HG03432 (cell line): Measurements from ENCODE around the gene SVOP.
"Not testable (repeated sequence)": the region's sequence is repeated elsewhere in the genome, so short reads cannot be mapped to it uniquely, and the experiment has no call there.

ENCODE experiments used
- ATAC-seq: cut with Tn5 transposase; IDR thresholded peaks from one replicate; pipeline ENCODE4 v1.9.1; 2021; ENCODE audit warnings: mild to moderate bottlenecking, moderate library complexity; ENCODE audit not compliant: unreplicated experiment

The SVOP gene, protein sequence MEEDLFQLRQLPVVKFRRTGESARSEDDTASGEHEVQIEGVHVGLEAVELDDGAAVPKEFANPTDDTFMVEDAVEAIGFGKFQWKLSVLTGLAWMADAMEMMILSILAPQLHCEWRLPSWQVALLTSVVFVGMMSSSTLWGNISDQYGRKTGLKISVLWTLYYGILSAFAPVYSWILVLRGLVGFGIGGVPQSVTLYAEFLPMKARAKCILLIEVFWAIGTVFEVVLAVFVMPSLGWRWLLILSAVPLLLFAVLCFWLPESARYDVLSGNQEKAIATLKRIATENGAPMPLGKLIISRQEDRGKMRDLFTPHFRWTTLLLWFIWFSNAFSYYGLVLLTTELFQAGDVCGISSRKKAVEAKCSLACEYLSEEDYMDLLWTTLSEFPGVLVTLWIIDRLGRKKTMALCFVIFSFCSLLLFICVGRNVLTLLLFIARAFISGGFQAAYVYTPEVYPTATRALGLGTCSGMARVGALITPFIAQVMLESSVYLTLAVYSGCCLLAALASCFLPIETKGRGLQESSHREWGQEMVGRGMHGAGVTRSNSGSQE

GRCh38 chr12:109020796-109021380 is at the start of gene SVOP:
Gene SVOP, minus strand, starts transcription at chr12:109021068. Its CDS starts 200 bp downstream, at chr12:109020868.
- ATAC-seq, result no peak

DNA sequence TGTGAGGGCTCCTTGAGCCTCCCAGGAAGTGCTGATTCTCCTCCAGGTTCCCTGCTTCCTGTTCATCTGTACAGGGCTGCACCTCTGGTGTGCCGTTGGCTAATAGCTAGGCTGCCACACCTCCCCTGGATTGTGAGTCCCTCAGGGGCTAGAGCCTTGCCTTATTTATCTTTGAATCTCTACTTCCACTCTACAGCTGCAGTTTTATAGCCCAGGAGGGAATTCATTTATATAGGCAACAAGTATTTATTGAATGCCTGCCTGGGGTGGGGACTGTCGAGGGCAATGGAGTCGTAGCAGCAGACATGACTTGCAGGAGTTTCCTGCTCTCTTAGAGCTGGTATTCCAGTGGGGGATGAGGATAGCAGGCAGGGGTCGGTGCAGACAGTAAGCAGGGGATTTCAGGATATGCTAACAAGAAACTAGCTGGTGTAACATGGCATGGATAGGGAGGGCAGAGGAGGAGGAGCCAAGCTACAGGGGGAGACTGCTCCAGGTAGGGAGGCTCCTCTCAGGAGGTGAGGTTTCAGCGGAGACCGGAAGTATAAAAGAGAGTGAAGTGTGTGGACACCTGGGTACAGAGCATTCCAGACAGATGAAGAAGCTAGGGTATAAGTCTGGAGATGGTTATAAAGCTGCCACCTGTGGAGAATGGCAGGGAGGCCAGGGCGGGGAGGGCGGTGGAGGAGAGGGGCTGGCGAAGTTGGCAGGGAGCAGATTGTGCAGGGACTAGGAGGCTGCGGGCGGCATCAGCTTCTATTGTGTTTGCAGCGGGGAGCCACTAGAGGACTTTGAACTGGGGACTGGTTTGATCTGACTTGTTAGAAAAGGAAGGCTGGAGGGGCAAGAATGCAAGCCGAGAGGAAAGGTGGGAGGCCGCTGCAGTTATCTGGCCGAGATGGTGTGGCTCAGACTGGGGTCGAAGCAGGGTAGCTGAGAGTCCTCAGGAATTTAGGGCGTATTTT is 48.7 kb upstream of the SVOP start:
- ATAC-seq, result no peak

DNA sequence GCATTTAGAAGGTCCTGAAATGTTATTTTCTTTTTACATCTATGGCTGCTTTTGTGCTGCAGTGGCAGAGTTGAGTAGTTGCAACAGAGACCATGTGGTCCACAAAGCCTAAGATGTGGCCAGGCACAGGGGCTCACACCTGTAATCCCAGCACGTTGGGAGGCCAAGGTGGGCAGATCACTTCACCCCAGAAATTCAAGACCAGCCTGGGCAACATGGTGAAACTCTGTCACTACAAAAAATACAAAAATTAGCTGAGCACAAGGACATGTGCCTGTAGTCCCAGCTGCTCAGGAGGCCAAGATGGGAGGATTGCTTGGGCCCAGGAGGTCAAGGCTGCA is 45.0 kb upstream of the SVOP start:
- ATAC-seq, result no peak

- ATAC-seq, result no peak
Measured at GRCh38 chr12:109065154-109065852, 44.4 kb upstream of the SVOP start.

GRCh38 chr12:109064143-109064542 is 43.3 kb upstream of the SVOP start:
- no peak for ATAC-seq

DNA sequence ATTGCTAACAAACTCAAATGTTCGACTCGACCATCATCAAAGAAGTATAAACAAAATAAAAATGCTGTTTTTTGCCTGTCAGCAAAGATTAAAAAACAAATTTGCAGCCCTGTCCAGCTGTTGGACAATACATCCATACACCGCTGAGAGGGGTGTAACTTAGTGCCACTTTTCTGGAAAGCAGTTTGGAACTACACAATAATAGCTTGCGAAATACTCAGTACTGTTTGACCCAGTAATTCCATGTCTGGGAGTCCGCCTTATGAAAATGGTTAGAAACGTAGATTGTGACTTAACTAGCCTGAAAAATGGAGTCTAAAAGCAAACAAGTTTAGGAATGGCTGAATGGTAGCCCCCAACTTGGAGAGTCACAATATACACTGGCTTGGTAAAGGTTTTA is 37.9 kb upstream of the SVOP start:
- ATAC-seq, result no peak

GRCh38 chr12:109057376-109057775 is 36.5 kb upstream of the SVOP start:
- no peak for ATAC-seq

DNA sequence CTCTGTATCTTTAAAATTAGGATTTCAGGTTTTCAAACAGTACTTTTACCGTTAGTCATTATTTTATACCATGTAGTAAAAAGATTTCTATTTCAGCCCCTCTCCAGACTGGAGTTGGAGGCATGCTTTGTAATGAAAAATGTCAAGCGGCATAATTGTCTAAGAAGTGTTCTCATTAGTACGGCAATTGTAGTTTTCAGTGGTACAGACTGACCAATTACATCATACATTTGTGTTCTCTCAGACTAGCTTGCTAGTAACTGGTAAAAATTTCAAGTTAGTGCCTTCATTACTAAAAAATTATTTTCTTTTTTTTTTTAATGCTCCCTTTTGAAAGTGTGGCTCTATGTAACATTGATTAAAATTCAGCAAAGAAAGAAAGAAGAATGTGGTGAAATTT is 36.0 kb upstream of the SVOP start:
- ATAC-seq, result no peak

DNA sequence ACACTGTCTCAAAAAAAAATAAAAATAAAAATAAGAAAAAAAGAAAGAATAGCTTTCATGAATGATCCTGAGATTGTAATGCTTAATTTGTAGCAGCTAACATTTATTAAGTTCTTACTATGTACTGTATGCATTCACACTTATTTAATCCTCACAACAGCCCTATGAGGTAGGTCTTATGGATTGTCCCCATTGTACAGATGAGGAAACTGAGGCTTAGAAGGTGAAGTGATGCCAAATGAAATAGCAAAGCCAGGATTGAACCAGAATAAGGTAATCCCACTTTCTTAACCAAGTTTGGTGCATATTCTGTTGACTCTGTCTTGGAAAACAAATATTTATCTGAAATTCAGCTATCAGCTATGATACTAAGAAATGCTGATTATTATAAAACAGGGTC is 33.7 kb upstream of the SVOP start:
- no peak for ATAC-seq

DNA sequence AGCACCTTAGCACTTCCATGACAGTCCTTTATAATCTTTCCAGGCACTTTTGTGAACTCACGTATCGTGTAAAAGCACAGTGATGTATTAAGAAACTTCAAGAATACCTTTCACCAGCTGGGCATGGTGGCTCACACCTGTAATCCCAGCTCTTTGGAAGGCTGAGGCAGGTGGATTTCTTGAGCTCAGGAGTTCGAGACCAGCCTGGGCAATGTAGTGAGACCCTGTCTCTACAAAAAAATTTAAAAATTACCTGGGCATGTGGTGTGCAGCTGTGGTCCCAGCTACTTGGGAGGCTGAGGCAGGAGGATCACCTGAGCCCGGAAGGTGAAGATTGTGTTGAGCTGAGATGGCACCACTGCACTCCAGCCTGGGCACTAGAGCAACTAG is 33.3 kb upstream of the SVOP start:
- not testable (repeated sequence) for ATAC-seq

DNA sequence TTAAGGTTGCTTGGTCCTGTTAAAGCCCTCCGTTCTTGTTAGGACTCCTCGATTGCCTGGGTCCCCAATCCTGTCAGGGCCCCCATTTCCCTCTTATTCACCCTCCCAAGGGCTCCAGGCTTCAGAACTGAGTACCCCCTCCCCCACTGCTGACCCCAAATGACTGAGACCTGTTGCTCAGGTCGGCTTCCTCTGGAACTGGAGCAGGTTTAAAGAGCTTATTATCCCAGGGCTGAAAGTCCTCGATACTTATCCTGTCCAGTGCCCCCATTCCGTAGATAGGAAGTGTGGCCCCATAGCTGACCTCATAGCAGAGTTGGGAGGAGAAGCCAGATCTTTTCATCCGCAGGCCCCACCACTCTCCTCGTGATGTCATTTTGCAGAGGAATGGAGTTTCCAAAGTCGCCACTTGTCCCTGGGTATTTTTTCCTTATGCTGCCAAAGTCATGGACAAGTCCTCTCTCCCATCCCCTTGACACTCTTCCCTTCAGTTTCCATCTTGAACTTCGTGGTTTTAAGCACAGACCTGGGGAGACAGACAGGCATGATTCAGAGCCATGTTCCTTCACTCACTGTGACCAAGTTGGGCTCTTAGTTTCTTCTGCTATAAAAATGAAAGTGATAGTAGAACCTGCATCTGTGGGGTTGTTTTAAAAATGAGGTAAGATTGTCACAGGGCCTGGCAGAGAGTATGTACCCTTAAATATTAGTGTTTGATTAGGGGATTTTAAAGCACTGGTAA is 32.7 kb upstream of the SVOP start:
- peak; percentile 46 for ATAC-seq

DNA sequence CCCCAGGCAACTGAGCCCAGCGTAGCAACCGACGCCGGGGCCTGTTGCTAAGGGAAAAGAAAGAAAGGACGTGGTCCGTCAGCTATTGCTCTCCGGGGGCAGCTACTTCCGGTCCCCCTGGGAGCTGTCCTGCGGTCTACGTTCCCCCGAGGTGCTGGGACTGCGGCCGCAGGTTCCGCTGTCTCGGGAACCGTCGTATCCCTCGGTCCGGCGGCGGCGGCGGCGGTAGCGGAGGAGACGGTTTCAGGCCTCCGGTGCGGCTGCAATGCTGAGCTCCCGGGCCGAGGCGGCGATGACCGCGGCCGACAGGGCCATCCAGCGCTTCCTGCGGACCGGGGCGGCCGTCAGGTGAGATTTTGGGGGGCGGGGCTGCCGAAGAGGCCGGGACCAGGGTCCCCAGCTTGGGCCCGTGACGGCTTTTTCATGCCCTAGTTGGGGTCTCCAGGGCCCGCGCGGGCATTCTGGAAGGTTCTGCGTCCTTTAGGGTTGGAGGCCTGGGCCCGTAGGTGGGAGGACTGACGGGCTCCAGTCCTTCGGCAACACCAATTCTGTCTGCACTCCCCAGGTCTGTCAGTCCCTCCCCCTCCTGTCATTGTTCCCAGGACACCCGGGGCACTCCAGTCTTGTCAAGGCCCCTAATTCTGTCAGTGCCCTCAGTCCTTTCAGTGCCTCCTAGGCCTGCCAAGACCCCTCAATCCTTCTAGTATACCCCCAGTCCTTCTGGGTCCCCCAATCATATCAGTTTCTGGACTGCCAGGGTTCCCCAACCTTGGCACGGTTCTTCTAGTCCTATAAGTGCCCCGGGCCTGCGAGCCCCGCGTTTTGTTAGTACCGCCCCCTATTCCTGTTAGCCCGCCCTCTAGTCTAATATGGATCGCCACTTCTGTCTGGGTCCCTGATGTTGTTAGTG is 31.8 kb upstream of the SVOP start, which contains the start of gene USP30:
USP30 (plus strand) TSS at position 163 of the 910 bp plus-strand sequence; CDS start at position 266, 103 bp downstream.
- ATAC-seq, result peak; percentile 79

GRCh38 chr12:109052097-109052413 is 31.2 kb upstream of the SVOP start:
- no peak for ATAC-seq

GRCh38 chr12:109049794-109050193 is 28.9 kb upstream of the SVOP start:
- not testable (repeated sequence) for ATAC-seq

GRCh38 chr12:109048706-109049105 is 27.8 kb upstream of the SVOP start:
- not testable (repeated sequence) for ATAC-seq

GRCh38 chr12:109047081-109047805 is 26.4 kb upstream of the SVOP start:
- no peak for ATAC-seq

DNA sequence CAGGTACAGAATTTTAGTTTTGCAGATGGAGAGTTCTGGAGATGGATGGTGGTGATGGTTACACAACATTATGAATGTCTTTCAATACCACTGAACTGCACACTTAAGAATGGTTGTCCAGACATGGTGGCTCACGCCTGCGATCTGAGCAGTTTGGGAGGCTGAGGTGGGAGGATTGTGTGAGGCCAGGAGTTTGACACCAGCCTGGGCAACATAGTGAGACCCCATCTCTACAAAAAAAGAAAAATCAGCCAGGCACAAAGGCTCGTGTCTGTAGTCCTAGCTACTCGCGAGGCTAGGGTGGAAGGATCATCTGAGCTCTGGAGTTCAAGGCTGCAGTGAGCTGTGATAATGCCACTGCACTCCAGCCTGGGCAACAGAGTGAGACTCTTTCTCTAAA is 23.4 kb upstream of the SVOP start:
- ATAC-seq, result no peak

DNA sequence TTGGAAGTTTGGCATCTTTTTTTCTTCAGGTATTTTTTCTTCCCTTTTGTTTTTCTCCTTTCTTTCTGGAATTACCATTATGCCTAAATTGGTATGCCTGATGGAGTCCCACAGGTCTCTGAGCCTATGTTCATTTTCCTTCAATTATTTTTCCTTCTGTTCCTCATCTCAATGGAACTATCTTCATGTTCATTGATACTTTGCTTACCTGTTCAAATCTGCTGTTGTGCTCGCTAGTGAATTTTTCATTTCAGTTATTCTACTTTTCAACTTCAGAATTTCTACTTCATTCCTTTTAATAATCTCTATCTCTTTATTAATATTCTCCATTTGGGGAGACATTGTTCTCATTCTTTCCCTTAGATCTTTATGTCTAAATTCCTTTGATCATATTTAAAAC is 16.1 kb upstream of the SVOP start:
- no peak for ATAC-seq
